Dedifferentiated amniotic fluid mesenchymal stem cell (primary cell): ENCODE measurements around the gene TBC1D22B.
"Not testable (repeated sequence)": the region's sequence is repeated elsewhere in the genome, so short reads cannot be mapped to it uniquely, and the experiment has no call there.

ENCODE experiments used
- DNase-seq: peaks from one replicate; pipeline ENCODE4 v3.0.0-alpha.2; 2016; ENCODE audit errors: extremely low spot score

TBC1D22B gene

DNA sequence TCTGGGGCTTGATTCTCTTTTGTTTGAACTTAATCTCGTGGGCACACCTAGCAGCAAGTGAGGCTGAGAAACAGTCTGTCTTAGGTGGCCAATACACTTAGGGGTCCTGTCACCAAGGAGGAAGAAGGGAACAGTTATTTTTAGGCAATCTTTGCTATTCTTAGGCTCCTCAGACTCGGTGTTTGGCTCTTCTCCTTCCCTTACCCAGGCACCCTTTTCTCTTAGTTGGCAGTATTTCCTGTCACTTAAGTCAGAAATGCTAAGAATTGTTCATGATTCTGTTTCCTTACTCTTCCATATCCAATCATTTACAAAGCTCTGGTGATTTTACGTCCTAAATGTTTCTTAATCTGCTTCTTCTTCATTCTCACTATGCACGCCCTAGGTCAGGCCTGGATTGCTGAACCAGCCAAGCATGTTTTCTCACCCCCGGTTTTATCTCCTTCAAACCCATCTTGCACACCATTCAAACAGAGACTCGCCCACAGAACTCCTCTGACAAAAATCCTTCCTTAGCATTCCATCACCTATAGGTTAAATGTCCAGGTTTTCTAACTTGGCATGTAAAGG lies 45.6 kb downstream of the TBC1D22B start:
- no peak for DNase-seq

DNA sequence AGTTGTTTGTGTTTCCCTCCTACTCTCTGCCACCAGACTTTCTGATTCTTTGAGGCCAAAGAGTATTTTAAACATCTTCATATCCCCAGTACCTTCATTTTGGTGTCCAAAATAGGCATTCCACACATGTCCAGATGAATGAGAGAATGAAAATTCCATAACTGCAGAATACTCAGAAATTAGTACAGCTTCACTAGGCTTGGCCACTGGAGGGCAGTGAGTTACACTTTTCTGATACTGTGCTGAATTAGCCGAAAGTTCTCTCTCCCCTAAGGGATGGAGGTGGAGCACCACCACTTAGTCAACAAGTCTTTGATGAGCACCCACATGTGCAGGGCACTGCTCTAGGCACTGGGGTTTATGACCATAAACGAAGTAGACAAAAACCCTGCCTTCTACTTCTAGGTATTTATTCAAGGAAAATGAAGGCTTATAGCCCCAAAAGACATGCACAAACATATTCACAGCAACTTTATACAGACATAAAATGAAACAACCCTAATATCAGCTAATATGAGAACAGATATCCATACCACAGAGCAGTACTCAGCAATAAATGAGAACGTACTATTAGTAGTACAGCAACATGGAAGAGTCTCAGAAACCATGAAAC lies 46.4 kb downstream of the TBC1D22B start:
- peak; percentile 36 for DNase-seq

DNA sequence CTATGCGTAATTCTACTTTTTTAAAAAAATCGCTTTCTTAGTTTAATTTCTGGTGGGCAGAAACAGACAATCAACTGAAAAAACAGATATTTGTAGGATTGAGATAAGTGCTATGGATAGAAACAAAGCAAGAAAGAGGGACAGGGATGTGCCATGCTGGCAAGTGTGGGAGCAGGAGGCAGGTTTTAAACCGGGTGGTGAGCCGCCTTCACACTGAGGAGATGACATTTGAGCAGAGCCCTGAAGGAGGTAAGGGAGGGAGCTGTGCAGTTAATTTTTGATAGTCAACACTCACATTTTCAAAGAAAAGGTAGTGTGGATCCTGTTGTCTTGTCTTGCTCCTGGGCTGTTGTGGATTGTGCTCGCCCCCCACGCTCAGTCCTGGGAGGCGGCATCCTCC lies 47.2 kb downstream of the TBC1D22B start:
- no peak for DNase-seq

DNA sequence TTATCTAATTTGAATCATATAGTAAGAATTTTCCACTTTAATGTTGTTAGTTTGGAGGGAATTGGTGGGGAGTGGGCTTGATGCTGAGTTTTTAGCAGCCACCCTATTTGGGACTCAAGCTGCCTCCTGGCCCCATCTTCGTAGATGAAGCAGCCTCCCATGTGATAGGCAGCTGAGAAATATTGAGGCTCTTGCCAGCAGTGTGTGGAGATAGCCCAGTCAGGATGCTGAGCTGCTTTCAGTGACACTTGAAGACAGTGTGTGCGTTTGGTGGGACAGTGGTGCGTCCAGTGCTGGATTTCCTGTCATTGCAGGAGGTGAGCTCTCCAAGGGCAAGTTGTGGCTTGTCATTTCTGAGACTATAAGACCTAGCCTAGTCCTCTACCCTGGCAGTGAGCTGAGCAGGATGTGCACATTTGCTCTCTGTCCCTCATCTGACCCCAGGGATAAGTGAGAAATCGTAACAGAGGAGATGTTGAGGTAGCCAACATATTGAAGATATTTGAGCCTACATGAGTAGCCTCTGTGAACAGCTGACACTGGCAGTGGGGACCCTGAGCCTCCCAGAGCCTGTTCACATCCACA lies 48.4 kb downstream of the TBC1D22B start:
- no peak for DNase-seq

DNA sequence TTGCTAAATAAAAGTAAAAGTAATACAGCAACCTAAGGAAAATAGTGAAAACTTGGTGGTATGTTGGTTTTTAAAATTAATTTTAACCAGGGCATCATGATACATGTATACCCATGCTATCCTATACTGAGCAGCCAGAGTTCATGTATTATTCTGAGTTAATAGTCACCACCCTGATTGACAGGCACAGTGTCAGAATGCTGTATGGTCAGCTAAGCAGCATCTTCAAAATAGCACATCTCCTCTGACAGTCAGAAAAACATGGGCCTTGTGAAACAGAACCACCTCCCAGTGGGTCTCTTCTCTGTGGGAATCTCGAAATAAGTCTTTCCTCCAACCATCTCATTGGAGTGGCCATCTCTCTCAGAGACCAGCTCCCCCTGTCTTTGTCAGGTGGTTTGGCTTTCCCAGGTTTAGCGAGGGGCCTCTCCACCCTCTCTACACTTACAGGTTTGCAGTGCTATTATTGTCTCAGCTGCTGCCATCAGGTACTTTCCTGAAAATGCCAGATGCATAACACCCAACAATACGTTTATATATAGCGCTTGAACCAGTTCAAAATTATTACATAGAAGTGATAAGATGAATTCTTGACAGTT lies 49.2 kb downstream of the TBC1D22B start:
- no peak for DNase-seq

DNA sequence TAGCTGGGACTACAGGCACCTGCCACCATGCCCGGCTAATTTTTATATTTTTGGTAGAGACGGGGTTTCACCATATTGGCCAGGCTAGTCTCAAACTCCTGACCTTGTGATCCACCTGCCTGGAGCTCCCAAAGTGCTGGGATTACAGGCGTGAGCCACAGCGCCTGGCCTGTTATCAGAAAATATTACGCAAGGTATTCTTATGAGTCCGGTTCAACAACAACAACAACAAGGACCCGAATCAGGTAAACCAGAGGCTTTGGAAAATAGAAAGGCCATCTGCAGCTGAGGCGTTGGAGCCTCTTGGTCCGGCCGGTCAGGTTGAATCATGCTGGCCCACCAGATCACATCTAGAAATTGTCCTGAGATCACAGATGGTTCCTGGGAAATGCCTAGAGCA lies 49.9 kb downstream of the TBC1D22B start:
- DNase-seq, result not testable (repeated sequence)

DNA sequence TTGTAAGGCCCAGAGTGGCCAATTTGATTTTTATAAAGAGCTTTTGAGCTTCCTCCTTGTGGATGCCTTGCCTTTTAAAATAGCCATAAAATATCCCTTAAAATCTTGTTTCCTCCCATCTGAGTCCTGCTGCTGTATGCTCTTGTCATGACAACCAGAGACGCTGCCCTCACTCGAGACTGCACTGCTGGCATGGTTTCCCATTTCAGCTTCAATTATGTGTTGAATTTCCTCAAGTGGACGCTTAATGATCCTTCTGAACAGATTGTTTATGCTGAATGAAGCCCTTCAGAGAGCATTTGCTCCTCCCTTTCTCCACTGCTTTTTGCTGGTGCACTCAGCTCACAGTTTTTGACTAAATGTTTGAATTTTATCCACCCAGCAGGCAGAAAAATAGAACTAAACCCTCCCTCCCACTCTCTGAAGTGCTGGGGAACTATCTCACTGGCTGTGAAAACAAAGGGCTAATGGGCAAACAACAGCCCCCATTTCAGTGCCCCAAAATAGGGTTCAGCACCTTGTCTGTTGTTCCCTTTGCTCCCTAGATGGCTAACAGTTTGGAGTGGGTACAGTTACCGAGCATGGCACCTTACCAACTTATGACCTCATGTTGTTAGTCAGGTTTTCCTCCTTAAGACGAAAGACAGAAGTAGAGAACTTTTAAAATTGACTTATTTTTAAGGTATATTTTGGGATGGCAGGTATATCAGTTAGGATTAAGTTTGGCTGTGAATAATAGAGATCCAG lies 50.7 kb downstream of the TBC1D22B start:
- DNase-seq, result no peak

DNA sequence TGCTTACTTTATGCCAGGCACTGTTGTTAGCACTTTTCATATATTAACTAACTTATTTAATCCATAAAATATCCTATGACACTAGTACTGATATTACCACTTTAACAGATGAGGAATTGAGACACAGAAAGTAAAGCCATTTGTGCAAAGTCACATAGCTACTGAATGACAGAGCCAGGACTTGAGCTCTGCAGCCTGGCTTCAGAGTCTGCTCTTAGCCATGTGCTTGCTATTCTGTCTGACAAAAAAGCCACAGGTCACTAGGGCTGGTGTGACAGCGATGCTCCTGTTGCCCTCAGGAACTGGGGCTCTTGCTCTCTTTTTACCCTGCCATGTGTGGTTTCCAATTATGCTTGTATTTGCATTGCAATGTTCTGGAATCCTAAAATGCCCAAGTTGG lies 51.5 kb downstream of the TBC1D22B start:
- no peak for DNase-seq

DNA sequence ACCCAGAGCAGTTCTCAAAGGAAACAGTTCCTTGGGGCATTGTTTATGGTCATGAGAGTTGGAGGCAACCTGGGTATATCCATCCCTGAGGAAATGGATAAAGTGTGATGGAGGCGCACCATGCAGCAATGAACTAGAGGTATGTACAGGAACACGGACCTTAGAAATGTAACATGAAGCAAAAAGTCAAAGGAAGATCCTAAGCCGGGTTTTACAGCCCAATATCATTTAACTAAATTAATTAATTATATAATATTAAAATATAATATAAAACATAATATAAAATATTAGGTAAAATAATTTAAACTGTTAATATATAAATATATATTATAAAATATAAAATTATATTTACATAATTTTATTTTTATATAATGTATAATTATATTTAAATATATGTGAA lies 52.1 kb downstream of the TBC1D22B start:
- no peak for DNase-seq

DNA sequence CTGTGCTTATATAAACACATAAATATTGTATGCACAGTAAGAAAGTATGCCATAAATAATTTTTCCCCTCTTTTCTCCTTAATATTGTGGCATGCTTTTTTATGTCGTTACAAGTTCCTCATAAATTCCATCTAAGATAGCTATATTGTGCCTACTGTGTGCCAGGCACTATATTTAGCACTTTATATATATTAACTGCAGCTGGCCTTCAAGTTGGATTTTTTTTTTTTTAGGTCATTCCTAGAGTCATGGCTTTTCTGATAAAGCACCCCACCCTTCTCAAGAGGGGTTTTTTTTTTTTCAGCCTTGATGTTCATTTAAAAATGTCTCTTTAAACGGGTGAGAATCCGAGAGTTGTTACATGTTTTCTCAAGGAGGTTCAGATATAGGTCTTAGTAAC lies 53.4 kb downstream of the TBC1D22B start:
- no peak for DNase-seq

DNA sequence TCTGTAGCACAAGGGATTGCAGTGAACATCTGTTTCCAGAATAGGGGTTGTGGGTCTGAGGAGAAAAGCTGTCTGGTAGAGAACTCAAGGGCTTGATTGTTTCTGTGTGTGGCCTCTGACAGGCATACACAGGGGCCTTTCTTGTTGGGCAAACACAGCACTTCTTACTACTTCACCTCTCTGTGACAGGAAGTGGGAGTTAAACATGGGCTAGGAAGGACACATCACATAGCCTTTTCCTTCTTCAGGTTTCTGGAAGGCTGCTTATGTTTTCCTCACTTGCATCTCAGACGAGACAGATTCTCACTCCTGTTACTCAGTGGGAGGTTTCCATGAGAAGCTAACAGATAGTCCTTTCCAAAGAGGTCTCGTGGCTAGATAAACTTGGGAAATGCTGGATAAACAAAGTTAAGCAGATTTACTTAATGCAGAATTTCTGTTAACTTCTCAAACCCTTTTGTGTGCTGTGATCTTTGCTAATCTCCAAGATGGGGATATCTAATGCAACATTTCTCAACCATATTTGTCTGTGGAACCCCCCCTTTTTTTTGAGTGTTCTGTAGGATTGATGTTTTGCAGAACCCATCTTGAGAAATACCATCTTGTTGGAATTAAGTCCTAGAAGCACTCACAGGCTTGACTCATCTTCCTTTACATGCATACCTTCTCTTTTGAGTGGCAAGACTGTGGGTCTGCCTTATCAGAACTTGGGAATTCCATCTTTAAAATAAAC lies 54.3 kb downstream of the TBC1D22B start:
- DNase-seq, result no peak

DNA sequence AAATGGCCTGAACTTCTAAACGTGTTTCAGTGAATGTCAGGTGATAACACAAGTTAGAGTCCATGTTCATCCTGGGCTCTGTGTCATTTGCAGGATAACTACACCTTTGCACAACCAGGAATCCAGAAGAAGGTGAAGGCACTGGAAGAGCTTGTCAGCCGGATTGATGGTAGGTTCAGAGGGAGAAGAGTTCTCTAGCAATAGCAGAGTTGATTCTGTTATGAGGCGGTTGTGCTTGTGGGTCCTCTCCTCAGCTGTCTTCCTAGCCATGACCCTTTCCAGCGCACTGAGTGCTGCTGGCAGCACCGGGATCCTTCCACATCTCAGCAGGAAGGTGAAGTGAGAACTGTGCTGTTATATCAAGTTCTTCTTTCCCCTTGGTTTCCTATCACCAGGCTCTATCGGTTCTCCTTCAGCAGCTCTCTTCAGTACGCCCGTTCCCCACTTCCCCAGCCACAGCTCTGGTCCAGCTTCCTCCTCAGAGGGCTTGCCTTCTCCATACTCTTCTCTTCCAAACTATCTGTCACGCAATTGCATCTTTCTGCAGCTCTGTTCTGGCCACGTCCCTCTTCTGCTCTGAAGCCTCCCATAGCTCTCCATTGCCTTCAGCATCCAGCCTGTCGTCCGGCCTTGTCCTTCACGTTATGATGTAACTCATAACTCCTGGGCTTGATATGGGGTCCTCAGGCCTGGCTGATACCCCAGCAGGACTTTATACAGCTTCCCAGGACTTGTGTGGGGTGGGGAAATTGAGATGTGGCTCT lies 56.3 kb downstream of the TBC1D22B start:
- DNase-seq, result no peak

DNA sequence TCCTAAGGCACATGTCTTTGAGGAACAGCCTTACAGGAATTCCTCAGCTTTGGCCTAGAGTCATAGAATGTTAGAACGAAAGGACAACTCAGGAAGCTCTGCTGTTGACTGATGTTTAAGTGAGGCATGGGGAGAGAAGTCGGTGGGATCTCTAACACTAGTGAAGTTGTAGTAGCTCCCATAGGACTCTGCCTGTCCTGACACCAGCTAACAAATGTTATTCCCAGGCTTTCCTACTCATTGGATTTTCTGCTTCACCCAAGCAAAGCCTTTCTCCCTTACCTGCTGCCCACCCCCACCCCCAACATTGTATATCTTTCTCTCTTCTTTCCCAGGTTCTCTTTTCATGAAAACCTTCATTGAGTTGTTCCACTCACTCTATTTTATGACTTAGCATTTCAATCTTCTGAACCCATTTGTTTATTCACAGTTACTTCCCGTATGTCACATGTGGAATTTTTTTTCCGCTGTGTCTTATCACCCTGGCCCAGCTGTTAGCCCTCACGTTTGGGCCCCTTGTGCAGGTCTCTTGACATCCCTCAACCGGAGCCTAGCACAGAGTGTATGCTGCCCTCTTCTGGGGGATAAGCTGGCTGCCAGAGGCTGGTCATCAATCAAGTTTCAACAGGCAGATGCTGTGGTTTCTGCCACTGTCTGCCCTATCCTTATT lies 57.0 kb downstream of the TBC1D22B start:
- no peak for DNase-seq

DNA sequence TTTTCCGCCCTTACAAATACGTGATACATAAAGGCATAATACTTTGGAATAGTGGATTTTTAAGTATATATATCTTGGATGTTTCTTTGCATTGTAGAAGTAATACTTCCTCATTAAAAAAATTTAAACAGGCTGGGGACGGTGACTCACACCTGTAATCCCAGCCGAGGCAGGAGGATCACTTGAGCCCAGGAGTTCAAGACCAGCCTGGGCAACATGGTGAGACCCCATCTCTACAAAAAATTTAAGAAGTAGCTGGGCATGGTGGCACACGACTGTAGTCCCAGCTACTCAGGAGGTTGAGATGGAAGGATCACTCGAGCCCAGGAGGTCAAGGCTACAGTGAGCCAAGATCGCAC lies 57.6 kb downstream of the TBC1D22B start:
- DNase-seq, result no peak

DNA sequence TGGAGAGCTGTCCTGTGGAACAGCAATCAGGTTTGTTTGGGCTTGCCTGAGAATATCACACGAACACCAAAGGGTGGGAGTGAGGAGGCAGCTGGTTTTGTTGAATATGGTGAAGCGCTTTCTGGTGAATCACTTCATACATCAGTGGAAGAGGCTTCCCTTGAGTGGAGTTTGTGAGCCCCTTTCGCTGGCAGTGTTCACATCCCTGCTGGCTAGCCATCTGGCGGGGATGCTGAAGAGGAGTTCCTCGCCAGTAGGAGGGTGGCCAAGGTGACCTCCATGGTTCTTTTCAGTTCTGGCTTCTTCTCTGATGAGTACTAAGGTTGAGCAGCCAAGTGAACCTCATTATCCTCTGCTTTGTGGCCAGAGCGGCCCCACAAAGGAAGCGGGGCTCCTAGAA lies 58.5 kb downstream of the TBC1D22B start:
- no peak for DNase-seq

DNA sequence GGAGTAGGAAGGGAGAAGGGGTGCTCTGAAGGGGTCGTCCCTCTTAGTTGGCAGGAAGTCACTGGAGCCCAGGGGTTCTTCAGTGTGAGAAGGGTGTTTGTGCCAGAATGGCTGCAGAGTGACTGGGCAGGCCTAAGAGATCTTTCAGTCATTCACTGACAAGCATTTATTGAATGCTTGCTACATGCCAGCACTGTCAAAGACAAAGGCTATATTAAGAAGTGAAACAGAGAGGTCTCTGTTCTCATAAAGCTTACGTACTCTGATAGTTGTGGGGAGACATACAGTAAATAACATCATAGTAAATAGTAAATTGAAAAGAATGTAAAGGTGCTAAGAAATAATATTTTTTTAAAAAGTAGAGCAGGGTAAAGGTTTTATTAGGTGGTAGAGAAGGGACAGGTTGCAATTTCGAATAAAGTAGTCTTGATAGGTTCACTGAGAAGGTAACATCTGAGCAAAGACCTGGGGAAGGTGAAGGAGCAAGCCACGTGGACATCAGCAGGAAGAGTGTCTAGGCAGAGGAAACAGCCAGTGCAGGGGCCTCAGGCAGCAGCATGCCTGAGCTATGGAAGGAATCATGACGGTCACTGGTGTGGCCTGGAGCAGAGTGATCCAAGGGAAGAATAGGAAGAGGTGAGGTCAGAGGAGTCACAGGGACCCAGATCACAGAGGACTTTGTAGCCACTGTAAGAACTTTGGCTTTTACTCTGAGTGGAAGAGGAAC lies 59.9 kb downstream of the TBC1D22B start:
- DNase-seq, result no peak

DNA sequence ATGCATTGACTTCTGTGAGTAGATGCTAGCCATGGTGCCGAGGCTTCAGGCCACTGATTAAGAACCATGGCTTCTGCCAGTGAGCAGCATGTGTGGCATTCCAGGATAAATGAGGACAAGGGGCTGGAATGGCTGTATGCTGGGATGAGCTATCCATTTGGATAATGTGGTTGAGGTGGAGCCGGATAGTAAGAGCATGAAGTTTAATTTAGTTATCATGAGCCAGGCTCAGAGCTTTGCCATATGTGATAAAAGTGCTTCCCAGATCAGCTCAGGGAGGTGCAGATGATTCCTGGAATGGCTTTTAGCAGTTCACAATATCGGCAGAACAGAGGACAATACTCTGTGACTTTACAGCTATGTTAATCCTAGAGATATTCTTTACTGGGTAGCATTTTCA lies 61.6 kb downstream of the TBC1D22B start:
- no peak for DNase-seq

DNA sequence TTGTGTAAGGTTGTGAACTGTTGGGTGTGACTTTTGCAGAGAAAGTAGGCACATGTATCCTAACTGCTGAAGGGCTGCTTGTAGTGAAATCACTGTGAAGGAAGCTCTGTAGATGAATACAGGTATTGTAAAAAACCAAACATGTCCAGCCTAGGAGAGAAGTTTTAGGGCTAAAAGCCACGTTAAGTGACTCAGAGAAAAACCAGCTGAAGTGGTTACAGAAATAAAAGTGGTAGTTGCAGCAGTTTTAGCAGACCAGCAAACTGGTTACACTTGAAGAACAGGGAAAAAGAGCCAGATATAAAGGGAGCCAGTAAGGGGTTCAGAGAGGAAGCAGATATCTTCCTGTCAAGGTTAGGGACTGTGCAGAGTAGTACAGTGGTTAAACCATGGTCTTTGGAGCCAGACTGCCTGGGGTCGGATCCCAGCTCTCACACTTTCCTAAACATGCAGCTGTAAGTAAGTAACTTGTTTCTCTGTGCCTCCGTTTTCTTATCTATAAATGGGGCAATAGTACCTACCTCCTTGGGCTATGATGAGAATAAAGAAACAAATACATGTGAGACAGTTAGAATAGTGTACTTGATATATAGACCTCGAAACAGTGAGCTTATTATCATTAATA lies 62.4 kb downstream of the TBC1D22B start:
- DNase-seq, result no peak

DNA sequence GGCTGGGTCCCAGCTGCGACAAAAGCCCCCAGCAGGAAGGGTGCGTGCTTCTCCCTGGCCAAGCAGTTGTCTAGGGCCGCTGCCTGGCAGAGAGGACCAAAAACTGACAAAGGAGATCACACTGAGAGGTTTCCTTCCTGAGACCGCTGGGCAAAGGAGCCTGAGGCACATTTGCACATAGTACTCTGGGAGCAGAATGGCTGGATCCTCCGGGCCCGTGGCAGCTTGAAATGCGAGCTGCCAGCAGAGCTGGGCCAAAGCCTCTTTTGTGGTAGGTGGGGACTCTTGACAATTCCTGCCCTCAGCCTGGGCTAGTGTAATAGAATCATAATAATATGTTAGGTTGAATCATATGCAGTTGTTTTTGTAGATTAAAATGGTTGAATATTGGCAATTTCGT lies 63.1 kb downstream of the TBC1D22B start:
- DNase-seq, result no peak

DNA sequence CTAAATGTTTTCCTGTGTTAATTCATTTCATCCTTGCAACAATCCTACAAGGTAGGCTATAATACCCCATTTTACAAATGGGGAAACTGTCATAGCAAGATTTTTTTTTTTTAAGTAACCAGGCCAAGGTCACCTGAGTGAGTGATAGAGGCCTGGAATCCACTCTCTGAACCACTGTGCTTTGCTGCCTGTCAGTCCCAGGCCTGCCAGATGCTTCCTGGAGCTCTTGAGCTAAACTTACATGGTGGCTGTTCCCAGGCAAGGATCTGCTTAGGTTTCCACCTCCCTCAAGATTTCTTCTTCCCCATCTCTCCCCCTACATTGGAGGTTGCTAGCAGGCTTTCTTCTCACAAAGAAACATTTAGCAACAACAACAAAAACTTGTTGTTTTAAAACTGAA lies 63.5 kb downstream of the TBC1D22B start:
- no peak for DNase-seq
